ENCODE results near the gene TPBGL. TPM values are rescaled to one million over a fixed set of nuclear protein-coding genes. Genes with fewer than 3 reads are reported as not detected.

TPBGL gene, protein sequence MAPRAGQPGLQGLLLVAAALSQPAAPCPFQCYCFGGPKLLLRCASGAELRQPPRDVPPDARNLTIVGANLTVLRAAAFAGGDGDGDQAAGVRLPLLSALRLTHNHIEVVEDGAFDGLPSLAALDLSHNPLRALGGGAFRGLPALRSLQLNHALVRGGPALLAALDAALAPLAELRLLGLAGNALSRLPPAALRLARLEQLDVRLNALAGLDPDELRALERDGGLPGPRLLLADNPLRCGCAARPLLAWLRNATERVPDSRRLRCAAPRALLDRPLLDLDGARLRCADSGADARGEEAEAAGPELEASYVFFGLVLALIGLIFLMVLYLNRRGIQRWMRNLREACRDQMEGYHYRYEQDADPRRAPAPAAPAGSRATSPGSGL
- under 1 TPM; 0.18 to 0.20 TPM for total RNA-seq

DNA sequence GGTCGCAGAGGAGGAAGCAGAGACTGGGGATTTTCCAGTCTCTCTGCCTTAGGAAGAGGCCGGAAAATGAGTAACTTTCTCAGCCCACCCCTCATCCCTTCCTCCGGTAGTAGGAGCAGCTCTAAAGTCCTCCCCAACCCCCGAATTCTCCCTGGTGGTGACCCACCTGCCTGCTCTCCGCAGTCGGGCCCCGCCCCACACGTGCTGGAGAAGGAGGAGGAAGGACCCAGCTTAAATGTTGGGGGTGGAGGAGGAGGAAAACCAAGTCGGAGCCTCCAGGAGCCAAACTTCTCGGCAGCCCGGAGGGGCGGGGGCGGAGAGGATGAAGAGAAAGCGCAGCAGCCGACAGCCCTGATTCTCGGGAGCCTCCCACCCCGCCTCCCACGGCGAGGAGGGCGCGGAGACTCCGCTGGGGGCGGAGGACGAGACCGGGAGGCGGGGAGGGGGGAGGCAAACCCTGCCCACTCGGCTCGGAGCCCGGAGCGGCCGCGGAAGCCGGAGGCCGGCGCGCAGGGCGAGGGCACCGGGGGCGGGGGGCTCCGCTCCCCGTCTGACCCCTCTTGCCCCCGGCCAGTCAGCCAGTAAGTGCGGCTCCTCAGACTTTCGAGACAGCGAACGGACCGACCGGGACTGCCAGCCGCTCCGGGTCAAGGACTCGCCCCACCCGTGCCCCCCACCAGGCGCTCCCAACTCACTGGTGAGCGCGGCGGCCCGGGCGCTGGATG, at the start of gene TPBGL:
TSS of gene TPBGL (plus strand) at position 464 of the 725 bp plus-strand sequence. CDS start 276 bp downstream, outside the sequence.
- H3K27me3 Mint-ChIP-seq = peaks cover 29% of the 10 kb centered on the region
- no peaks in the 10 kb centered on the region for H3K9me3 Mint-ChIP-seq
- intact Hi-C loops (cut with micrococcal nuclease) = no loop called here
- DNase-seq = peak; percentile 45
- no peak for ATAC-seq
- POLR2A ChIA-PET = interaction anchor here (1.4 to 2.6 kb wide), 3 partner anchors 11 to 17 kb away, joined by 4 to 15 read pairs (median 6); no protein-coding TSS in a partner anchor
- H3K4me3 Mint-ChIP-seq = peak within 1 kb of the TSS; percentile 71
- TF ChIP-seq, protein P1, sequence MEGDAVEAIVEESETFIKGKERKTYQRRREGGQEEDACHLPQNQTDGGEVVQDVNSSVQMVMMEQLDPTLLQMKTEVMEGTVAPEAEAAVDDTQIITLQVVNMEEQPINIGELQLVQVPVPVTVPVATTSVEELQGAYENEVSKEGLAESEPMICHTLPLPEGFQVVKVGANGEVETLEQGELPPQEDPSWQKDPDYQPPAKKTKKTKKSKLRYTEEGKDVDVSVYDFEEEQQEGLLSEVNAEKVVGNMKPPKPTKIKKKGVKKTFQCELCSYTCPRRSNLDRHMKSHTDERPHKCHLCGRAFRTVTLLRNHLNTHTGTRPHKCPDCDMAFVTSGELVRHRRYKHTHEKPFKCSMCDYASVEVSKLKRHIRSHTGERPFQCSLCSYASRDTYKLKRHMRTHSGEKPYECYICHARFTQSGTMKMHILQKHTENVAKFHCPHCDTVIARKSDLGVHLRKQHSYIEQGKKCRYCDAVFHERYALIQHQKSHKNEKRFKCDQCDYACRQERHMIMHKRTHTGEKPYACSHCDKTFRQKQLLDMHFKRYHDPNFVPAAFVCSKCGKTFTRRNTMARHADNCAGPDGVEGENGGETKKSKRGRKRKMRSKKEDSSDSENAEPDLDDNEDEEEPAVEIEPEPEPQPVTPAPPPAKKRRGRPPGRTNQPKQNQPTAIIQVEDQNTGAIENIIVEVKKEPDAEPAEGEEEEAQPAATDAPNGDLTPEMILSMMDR (IDR thresholded peaks at IDR 0.05) = no peak
- peaks cover 10% of the 10 kb centered on the region for H3K4me1 Mint-ChIP-seq (ENCODE audit: low read depth)
- H3K36me3 Mint-ChIP-seq (ENCODE audit: low read depth) = no peaks in the 10 kb centered on the region
- no peak within 1 kb of the TSS for H3K27ac Mint-ChIP-seq
- CTCF ChIA-PET = interaction anchor here (0.8 to 19.6 kb wide), 31 partner anchors 8 to 331 kb away, joined by 3 to 663 read pairs (median 8); partner anchors contain the start of gene SLCO2B1

DNA sequence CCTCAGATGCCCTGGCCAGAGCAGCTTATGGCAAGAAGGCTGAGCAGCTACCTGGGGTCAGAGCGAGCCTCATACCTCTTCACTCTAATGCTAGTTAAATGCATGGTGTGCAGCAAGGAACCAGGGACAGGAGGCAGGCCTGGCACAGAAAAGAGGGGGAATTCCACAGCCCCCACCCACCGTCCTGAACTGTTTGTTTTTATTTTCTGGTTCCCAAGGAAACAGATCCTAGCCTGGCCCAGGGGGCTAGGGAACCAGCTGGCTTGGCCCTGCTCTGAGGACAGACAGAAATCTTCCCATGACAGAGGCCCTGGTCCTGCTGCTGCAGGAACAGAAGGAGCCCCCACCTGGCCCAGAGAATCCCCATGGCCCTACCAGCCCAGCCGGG, 49.2 kb upstream of the TPBGL start:
- ChIA-PET POLR2A (interaction anchor here (0.6 kb wide), 1 partner anchor 183 kb away, joined by 5 read pairs; no protein-coding TSS in a partner anchor), CTCF (interaction anchor here (3.6 to 3.9 kb wide), 2 partner anchors 14 to 51 kb away, joined by 14 to 17 read pairs; no protein-coding TSS in a partner anchor)
- no peak for DNase-seq
- TF ChIP-seq, protein P1 (IDR thresholded peaks at IDR 0.05) = no peak
- no peak for ATAC-seq
- H3K27me3 Mint-ChIP-seq = no peaks in the 10 kb centered on the region
- H3K9me3 Mint-ChIP-seq = no peaks in the 10 kb centered on the region
- H3K4me3 Mint-ChIP-seq = no peak overlapping the region
- no peak overlapping the region for H3K27ac Mint-ChIP-seq
- no peaks in the 10 kb centered on the region for H3K36me3 Mint-ChIP-seq (ENCODE audit: low read depth)
- intact Hi-C loops (cut with micrococcal nuclease) = no loop called here
- H3K4me1 Mint-ChIP-seq (ENCODE audit: low read depth) = no peaks in the 10 kb centered on the region

DNA sequence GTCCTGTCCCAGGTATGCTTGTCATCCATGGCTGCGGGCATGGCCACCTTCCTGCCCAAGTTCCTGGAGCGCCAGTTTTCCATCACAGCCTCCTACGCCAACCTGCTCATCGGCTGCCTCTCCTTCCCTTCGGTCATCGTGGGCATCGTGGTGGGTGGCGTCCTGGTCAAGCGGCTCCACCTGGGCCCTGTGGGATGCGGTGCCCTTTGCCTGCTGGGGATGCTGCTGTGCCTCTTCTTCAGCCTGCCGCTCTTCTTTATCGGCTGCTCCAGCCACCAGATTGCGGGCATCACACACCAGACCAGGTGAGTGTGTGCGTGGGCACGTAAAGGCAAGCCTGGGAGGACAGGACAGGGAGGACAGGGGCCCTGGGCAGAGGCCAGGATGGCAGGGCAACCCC, 47.3 kb upstream of the TPBGL start:
- DNase-seq = no peak
- H3K4me1 Mint-ChIP-seq (ENCODE audit: low read depth) = no peaks in the 10 kb centered on the region
- intact Hi-C loops (cut with micrococcal nuclease) = no loop called here
- no peaks in the 10 kb centered on the region for H3K9me3 Mint-ChIP-seq
- ATAC-seq = no peak
- no peak overlapping the region for H3K4me3 Mint-ChIP-seq
- POLR2A ChIA-PET = no interaction called here
- TF ChIP-seq, protein P1 (IDR thresholded peaks at IDR 0.05) = no peak
- no peak overlapping the region for H3K27ac Mint-ChIP-seq
- H3K27me3 Mint-ChIP-seq = no peaks in the 10 kb centered on the region
- H3K36me3 Mint-ChIP-seq (ENCODE audit: low read depth) = no peaks in the 10 kb centered on the region
- CTCF ChIA-PET = interaction anchor here (3.6 to 22.8 kb wide), 2 partner anchors 12 to 47 kb away, joined by 25 to 557 read pairs; partner anchors contain the start of gene SLCO2B1

- Mint-ChIP-seq H3K27me3 (no peaks in the 10 kb centered on the region), H3K4me1 (ENCODE audit: low read depth) (no peaks in the 10 kb centered on the region), H3K27ac (no peak overlapping the region), H3K9me3 (no peaks in the 10 kb centered on the region), H3K4me3 (no peak overlapping the region), H3K36me3 (ENCODE audit: low read depth) (no peaks in the 10 kb centered on the region)
- no peak for ATAC-seq
- ChIA-PET CTCF (interaction anchor here (0.9 to 22.8 kb wide), 4 partner anchors 11 to 55 kb away, joined by 4 to 557 read pairs (median 16); partner anchors contain the start of gene SLCO2B1), POLR2A (no interaction called here)
- DNase-seq = no peak
- intact Hi-C loops (cut with micrococcal nuclease) = no loop called here
- TF ChIP-seq, protein P1 (IDR thresholded peaks at IDR 0.05) = no peak
These were observed 46.9 kb upstream of the TPBGL start for GRCh38 chr11:75193711-75194110.

Data from activated CD8-positive, alpha-beta T cell treated with anti-CD3 and anti-CD28 coated beads for 36 hours (primary cell).